GM12864 (cell line): ENCODE results near the gene CCDC3.

ENCODE experiments used
- DNase-seq: peaks from one replicate; pipeline ENCODE4 v3.0.0-alpha.2; 2011; ENCODE audit warnings: low read depth
- H3K4me3 ChIP-seq: 2 replicates; pipeline ENCODE4 v1.5.1; 2011; ENCODE audit warnings: mild to moderate bottlenecking, low read depth, low read length, control low read depth
- CTCF ChIP-seq: IDR thresholded peaks from 2 replicates; pipeline ENCODE4 v1.5.1; 2011; ENCODE audit warnings: low read depth, mild to moderate bottlenecking, moderate library complexity, low read length, control low read depth, inconsistent platforms; ENCODE audit errors: missing control alignments

CCDC3 gene

GRCh38 chr10:13019280-13019679 is 17.8 kb upstream of the CCDC3 start:
- DNase-seq, result no peak
- H3K4me3 ChIP-seq, result no peak overlapping the region
- no peak for TF ChIP-seq CTCF

GRCh38 chr10:13018171-13018570 is 16.7 kb upstream of the CCDC3 start:
- no peak overlapping the region for H3K4me3 ChIP-seq
- no peak for DNase-seq
- no peak for TF ChIP-seq CTCF

- TF ChIP-seq CTCF, result no peak
- no peak for DNase-seq
- no peak overlapping the region for H3K4me3 ChIP-seq
Measured at GRCh38 chr10:13016886-13017285, 15.4 kb upstream of the CCDC3 start.

GRCh38 chr10:13016426-13016825 is 14.9 kb upstream of the CCDC3 start:
- no peak for DNase-seq

GRCh38 chr10:13006037-13006436 is 4.5 kb upstream of the CCDC3 start:
- DNase-seq, result no peak
- no peak overlapping the region for H3K4me3 ChIP-seq
- TF ChIP-seq CTCF, result no peak

More at GRCh38 chr10:13016426-13016825, 14.9 kb upstream of the CCDC3 start:
- no peak for TF ChIP-seq CTCF
- H3K4me3 ChIP-seq, result no peak overlapping the region

GRCh38 chr10:13003759-13004158 is 2.2 kb upstream of the CCDC3 start:
- H3K4me3 ChIP-seq, result no peak overlapping the region
- DNase-seq, result no peak
- no peak for TF ChIP-seq CTCF

- no peak for TF ChIP-seq CTCF
- DNase-seq, result no peak
- H3K4me3 ChIP-seq, result no peak overlapping the region
Measured at GRCh38 chr10:13003004-13003403, 1.5 kb upstream of the CCDC3 start.
